Measurements from ENCODE around the gene IFIT3. TPM values are rescaled to one million over a fixed set of nuclear protein-coding genes. Genes with fewer than 3 reads are reported as not detected.

Gene IFIT3
- total and polyA plus RNA-seq, 2 of the 8 experiments (the other 6 are each of a cell fraction or from before 2014, with no cell fraction given) = 0.12 to 0.84 TPM

GRCh38 chr10:89314676-89315075 is 13.1 kb upstream of the IFIT3 start:
- no peak overlapping the region for H2AK5ac ChIP-seq (ENCODE audit: low read depth, low read length)
- CTCF ChIA-PET (ENCODE audit: partially characterized antibody) = interaction anchor here (2.2 kb wide), 1 partner anchor 10 kb away, joined by 6 read pairs; no protein-coding TSS in a partner anchor
- H3K4ac ChIP-seq (replicated peaks; ENCODE audit: insufficient read length, low read depth, low read length) = no peak overlapping the region

More at GRCh38 chr10:89314676-89315075, 13.1 kb upstream of the IFIT3 start:
- peaks cover 0 to 2% of the 10 kb centered on the region in 2 experiments; a peak in 1 of 4 replicates for H3K9me3 ChIP-seq (ENCODE audit: insufficient read depth in 2 of 2, low read depth in 1 of 2, low read length in 1 of 2)
- POLR2A ChIA-PET (ENCODE audit: partially characterized antibody) = no interaction called here
- H2BK20ac ChIP-seq (ENCODE audit: low read length) = no peak overlapping the region
- no peak overlapping the region for H4K8ac ChIP-seq (ENCODE audit: extremely low read depth, insufficient read depth, low read length)
- H4K91ac ChIP-seq (replicated peaks; ENCODE audit: insufficient read length, low read length) = no peak overlapping the region
- H3K14ac ChIP-seq (ENCODE audit: insufficient read length) = no peak overlapping the region
- TF ChIP-seq ASH2L (IDR thresholded peaks at IDR 0.05; ENCODE audit: low read length) (no peak), SP4 (IDR thresholded peaks at IDR 0.05; ENCODE audit: low read length) (no peak), KDM4A (IDR thresholded peaks at IDR 0.05; ENCODE audit: low read depth, low read length, severe bottlenecking) (no peak), ATF2 (IDR thresholded peaks at IDR 0.05; ENCODE audit: low read length) (no peak), BRCA1 (IDR thresholded peaks at IDR 0.05; ENCODE audit: low read depth, low read length) (no peak), EP300 (IDR thresholded peaks at IDR 0.05; ENCODE audit: borderline replicate concordance in 1 of 2, low read depth in 2 of 2, low read length in 2 of 2) (no peak), CTBP2 (IDR thresholded peaks at IDR 0.05; ENCODE audit: borderline replicate concordance, insufficient read depth, insufficient read length, low read length) (no peak), POU5F1 (IDR thresholded peaks at IDR 0.05; ENCODE audit: low read depth, low read length) (no peak)
- no peaks in the 10 kb centered on the region for H3K27me3 ChIP-seq (replicated peaks in 1 of 4; ENCODE audit: control insufficient read depth in 3 of 4, extremely low read depth in 1 of 4, insufficient read depth in 3 of 4, low read length in 3 of 4)
- no peak overlapping the region for H4K5ac ChIP-seq (ENCODE audit: insufficient read length, low read depth, low read length)
- no peak overlapping the region for H3K18ac ChIP-seq (ENCODE audit: extremely low read depth, low read length)
- H3K23me2 ChIP-seq (ENCODE audit: low read depth, low read length) = no peaks in the 10 kb centered on the region
- DNase-seq (ENCODE audit: low read depth in 1 of 2, low spot score in 2 of 2) (no peak), FAIRE-seq (no peak)
- H2BK5ac ChIP-seq (ENCODE audit: low read depth, low read length) = no peak overlapping the region
- no peak overlapping the region for H3K4me3 ChIP-seq (ENCODE audit: extremely low read depth in 1 of 4, insufficient read depth in 2 of 4, low read depth in 3 of 4, low read length in 4 of 4)
- no peak overlapping the region for H3K56ac ChIP-seq (replicated peaks; ENCODE audit: insufficient read length, low read depth, low read length)
- H2BK12ac ChIP-seq (ENCODE audit: low read depth, low read length) = no peak overlapping the region
- no peak overlapping the region for H3K9ac ChIP-seq (replicated peaks in 1 of 4; ENCODE audit: extremely low read depth in 1 of 4, low read depth in 3 of 4, low read length in 3 of 4)
- H3K23ac ChIP-seq (ENCODE audit: insufficient read length) = no peak overlapping the region
- no peak overlapping the region for H3K4me2 ChIP-seq (ENCODE audit: insufficient read depth in 1 of 2, low read depth in 2 of 2, low read length in 2 of 2)
- no peaks in the 10 kb centered on the region; a peak in 1 of 7 replicates for H3K4me1 ChIP-seq (replicated peaks in 1 of 4; ENCODE audit: control insufficient read depth in 3 of 4, insufficient read depth in 4 of 4, low read length in 3 of 4)
- no peak overlapping the region for H3K27ac ChIP-seq (ENCODE audit: low read depth, low read length)
- H2BK120ac ChIP-seq (replicated peaks; ENCODE audit: low read depth, low read length) = no peak overlapping the region
- no peaks in the 10 kb centered on the region for H4K20me1 ChIP-seq (replicated peaks in 1 of 2; ENCODE audit: control insufficient read depth in 1 of 2, insufficient read depth in 2 of 2, low read length in 2 of 2)
- H3K79me1 ChIP-seq (ENCODE audit: low read depth, low read length) = no peaks in the 10 kb centered on the region
- no peak overlapping the region for H2BK15ac ChIP-seq (ENCODE audit: low read length)
- no peaks in the 10 kb centered on the region for H3K36me3 ChIP-seq (ENCODE audit: control insufficient read depth in 2 of 4, insufficient read depth in 4 of 4, low read length in 3 of 4)
- no peaks in the 10 kb centered on the region for H3K79me2 ChIP-seq (ENCODE audit: control insufficient read depth in 1 of 2, insufficient read depth in 2 of 2, low read length in 2 of 2)
- no peak overlapping the region for H2AFZ ChIP-seq (ENCODE audit: low read length)
